H1 (cell line): ENCODE measurements around the gene PRKN. TPM values are rescaled to one million over a fixed set of nuclear protein-coding genes. Genes with fewer than 3 reads are reported as not detected.

Experiments used
- GABPA ChIP-seq: IDR thresholded peaks from 2 replicates; pipeline ENCODE4 v1.6.1; 2011; ENCODE audit warnings: mild to moderate bottlenecking, low read length, moderate library complexity, borderline replicate concordance; ENCODE audit not compliant: insufficient read depth
- JUND ChIP-seq: IDR thresholded peaks from 2 replicates; pipeline ENCODE4 v1.6.1; 2011; ENCODE audit warnings: mild to moderate bottlenecking, improper control_type of control experiment, low read length
- POU5F1 ChIP-seq: IDR thresholded peaks from 2 replicates; pipeline ENCODE4 v1.6.1; 2011; ENCODE audit warnings: low read depth, mild to moderate bottlenecking, low read length, moderate library complexity
- RNF2 ChIP-seq: fragments of 200-900, 300-1000 bp; sonication (generic); IDR thresholded peaks from 2 replicates; pipeline ENCODE4 v1.7.1; 2016; ENCODE audit warnings: borderline replicate concordance, low read depth, mild to moderate bottlenecking, antibody characterized with exemption, low read length; ENCODE audit not compliant: poor library complexity, severe bottlenecking; ENCODE audit errors: missing control alignments
- RXRA ChIP-seq: IDR thresholded peaks from 2 replicates; pipeline ENCODE4 v1.6.1; 2011; ENCODE audit warnings: low read depth, mild to moderate bottlenecking, low read length, moderate library complexity; ENCODE audit not compliant: insufficient read depth
- SIRT6 ChIP-seq: IDR thresholded peaks from one replicate; pipeline ENCODE4 v1.7.1; 2012; ENCODE audit warnings: low read length, inconsistent platforms
- SP1 ChIP-seq: IDR thresholded peaks from 2 replicates; pipeline ENCODE4 v1.6.1; 2011; ENCODE audit warnings: low read depth, low read length
- TAF1 ChIP-seq: IDR thresholded peaks from 2 replicates; pipeline ENCODE4 v1.6.1; 2011; ENCODE audit warnings: mild to moderate bottlenecking, low read depth, low read length
- TAF7 ChIP-seq: optimal IDR thresholded peaks from 2 replicates; pipeline ENCODE3; 2011; ENCODE audit warnings: low read depth, mild to moderate bottlenecking, inconsistent platforms, low read length, moderate library complexity, borderline replicate concordance
- YY1 ChIP-seq: IDR thresholded peaks from 2 replicates; pipeline ENCODE4 v1.6.1; 2011; ENCODE audit warnings: low read depth, mild to moderate bottlenecking, low read length
- ZNF274 ChIP-seq: IDR thresholded peaks from 2 replicates; pipeline ENCODE4 v1.7.0; 2012; ENCODE audit warnings: low read length, borderline replicate concordance; ENCODE audit errors: extremely low read depth
- polyA plus RNA-seq, 7 experiments: library from polyadenylated mRNA; depleted of rRNA in 3 of 7; stranded (reverse) in 5 of 7; unstranded in 2 of 7; fragments of >200 nt in 5 of 7; fragments of 200-250 nt in 2 of 7; gene quantifications; 1 replicate in 5 of 7; 2 replicates in 1 of 7; 4 replicates in 1 of 7; pipeline versions ENCODE4 v1.2.1 to v1.2.3, GENCODE V29; 2011 to 2013; ENCODE audit warnings: missing spikeins in 2 of 7, mixed read lengths in 2 of 7
- total RNA-seq: library from RNA; stranded (reverse); fragmentation: NEBNext Ultra II Directional; extraction: Animal tissue kit (Norgen Biotek cat#: 25700); gene quantifications from 2 replicates; pipeline ENCODE4 v1.2.1, GENCODE V29; 2021
- TF ChIP-seq, protein P1 (sequence below): IDR thresholded peaks from 2 replicates; pipeline ENCODE4 v1.6.1; 2011; ENCODE audit warnings: low read depth, mild to moderate bottlenecking, low read length; ENCODE audit not compliant: insufficient read depth
- TF ChIP-seq, protein P2 (sequence below): IDR thresholded peaks from 2 replicates; pipeline ENCODE4 v1.6.1; 2011; ENCODE audit warnings: low read length, improper control_type of control experiment
- TF ChIP-seq, protein P3 (sequence below): IDR thresholded peaks from 2 replicates; pipeline ENCODE4 v1.6.1; 2012; ENCODE audit warnings: low read length, inconsistent platforms
- TF ChIP-seq, protein P4 (sequence below), 3 experiments: IDR thresholded peaks; 1 replicate in 2 of 3; 2 replicates in 1 of 3; pipeline versions ENCODE4 v1.5.1 to v1.6.1; 2011; ENCODE audit warnings: low read length in 3 of 3, mild to moderate bottlenecking in 3 of 3, inconsistent platforms in 2 of 3, low read depth in 1 of 3, moderate library complexity in 1 of 3; ENCODE audit not compliant: insufficient read depth in 1 of 3; ENCODE audit errors: control extremely low read depth in 1 of 3
- TF ChIP-seq, protein P5 (sequence below): IDR thresholded peaks from 2 replicates; pipeline ENCODE4 v1.6.1; 2012; ENCODE audit warnings: inconsistent platforms

PRKN gene
- total and polyA plus RNA-seq, 2 of the 8 experiments (the other 6 are each of a cell fraction or from before 2014, with no cell fraction given), result 0.13 to 0.29 TPM

DNA sequence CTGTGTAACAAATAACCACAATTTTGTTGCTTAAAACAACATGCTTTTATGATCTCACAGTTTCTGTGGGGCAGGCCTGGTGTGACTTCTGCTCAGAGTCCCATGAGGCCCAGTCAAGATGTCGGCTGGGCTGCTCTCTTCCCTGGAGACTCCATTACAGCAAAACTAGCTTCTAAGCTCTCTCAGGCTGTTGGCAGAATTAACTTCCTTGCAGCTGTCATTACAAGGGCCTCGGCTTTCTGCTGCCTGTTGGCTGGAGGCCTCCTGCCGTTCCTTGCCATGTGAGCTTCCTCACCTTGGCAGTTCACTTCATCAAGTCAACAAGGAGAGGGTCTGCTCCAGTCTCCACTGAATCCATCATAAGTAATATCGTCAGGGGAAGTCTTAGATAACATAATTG lies 659.2 kb downstream of the PRKN start (continued):
- TF ChIP-seq SP1 (no peak), TAF1 (no peak), POU5F1 (no peak), ZNF274 (no peak), TAF7 (no peak), GABPA (no peak), YY1 (no peak), RXRA (no peak), SIRT6 (no peak), JUND (no peak), RNF2 (no peak)
- TF ChIP-seq, protein P1, sequence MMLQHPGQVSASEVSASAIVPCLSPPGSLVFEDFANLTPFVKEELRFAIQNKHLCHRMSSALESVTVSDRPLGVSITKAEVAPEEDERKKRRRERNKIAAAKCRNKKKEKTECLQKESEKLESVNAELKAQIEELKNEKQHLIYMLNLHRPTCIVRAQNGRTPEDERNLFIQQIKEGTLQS, result no peak
- TF ChIP-seq, protein P2, sequence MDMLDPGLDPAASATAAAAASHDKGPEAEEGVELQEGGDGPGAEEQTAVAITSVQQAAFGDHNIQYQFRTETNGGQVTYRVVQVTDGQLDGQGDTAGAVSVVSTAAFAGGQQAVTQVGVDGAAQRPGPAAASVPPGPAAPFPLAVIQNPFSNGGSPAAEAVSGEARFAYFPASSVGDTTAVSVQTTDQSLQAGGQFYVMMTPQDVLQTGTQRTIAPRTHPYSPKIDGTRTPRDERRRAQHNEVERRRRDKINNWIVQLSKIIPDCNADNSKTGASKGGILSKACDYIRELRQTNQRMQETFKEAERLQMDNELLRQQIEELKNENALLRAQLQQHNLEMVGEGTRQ, result no peak
- TF ChIP-seq, protein P3, sequence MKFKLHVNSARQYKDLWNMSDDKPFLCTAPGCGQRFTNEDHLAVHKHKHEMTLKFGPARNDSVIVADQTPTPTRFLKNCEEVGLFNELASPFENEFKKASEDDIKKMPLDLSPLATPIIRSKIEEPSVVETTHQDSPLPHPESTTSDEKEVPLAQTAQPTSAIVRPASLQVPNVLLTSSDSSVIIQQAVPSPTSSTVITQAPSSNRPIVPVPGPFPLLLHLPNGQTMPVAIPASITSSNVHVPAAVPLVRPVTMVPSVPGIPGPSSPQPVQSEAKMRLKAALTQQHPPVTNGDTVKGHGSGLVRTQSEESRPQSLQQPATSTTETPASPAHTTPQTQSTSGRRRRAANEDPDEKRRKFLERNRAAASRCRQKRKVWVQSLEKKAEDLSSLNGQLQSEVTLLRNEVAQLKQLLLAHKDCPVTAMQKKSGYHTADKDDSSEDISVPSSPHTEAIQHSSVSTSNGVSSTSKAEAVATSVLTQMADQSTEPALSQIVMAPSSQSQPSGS, result no peak
- TF ChIP-seq, protein P4, sequence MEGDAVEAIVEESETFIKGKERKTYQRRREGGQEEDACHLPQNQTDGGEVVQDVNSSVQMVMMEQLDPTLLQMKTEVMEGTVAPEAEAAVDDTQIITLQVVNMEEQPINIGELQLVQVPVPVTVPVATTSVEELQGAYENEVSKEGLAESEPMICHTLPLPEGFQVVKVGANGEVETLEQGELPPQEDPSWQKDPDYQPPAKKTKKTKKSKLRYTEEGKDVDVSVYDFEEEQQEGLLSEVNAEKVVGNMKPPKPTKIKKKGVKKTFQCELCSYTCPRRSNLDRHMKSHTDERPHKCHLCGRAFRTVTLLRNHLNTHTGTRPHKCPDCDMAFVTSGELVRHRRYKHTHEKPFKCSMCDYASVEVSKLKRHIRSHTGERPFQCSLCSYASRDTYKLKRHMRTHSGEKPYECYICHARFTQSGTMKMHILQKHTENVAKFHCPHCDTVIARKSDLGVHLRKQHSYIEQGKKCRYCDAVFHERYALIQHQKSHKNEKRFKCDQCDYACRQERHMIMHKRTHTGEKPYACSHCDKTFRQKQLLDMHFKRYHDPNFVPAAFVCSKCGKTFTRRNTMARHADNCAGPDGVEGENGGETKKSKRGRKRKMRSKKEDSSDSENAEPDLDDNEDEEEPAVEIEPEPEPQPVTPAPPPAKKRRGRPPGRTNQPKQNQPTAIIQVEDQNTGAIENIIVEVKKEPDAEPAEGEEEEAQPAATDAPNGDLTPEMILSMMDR (IDR thresholded peaks at IDR 0.05; ENCODE audit: control extremely low read depth in 1 of 3, insufficient read depth in 1 of 3, low read depth in 1 of 3, low read length in 3 of 3), result no peak
- TF ChIP-seq, protein P5, sequence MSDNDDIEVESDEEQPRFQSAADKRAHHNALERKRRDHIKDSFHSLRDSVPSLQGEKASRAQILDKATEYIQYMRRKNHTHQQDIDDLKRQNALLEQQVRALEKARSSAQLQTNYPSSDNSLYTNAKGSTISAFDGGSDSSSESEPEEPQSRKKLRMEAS, result no peak
